H9 (cell line): Measurements from ENCODE around the gene CYB5R2. TPM values are rescaled to one million over a fixed set of nuclear protein-coding genes. Genes with fewer than 3 reads are reported as not detected.

Source experiments
- DNase-seq: peaks from one replicate; pipeline ENCODE4 v3.0.0-alpha.2; 2017
- H2AFZ ChIP-seq: one replicate; pipeline ENCODE4 v1.6.1; 2013; ENCODE audit warnings: mild to moderate bottlenecking, low read length, control low read depth, moderate library complexity
- H2AK5ac ChIP-seq: 2 replicates; pipeline ENCODE4 v1.6.1; 2013; ENCODE audit warnings: low read length, control low read depth, mixed read lengths; ENCODE audit not compliant: insufficient read length
- H2BK120ac ChIP-seq: one replicate; pipeline ENCODE4 v1.6.1; 2013; ENCODE audit warnings: low read depth, mild to moderate bottlenecking, low read length, control low read depth, inconsistent platforms; ENCODE audit not compliant: poor library complexity, severe bottlenecking
- H2BK12ac ChIP-seq: 2 replicates; pipeline ENCODE4 v1.6.1; 2013; ENCODE audit warnings: low read length, control low read depth, mixed read lengths, low read depth; ENCODE audit not compliant: insufficient read length
- H2BK15ac ChIP-seq: 2 replicates; pipeline ENCODE4 v1.6.1; 2013; ENCODE audit warnings: low read depth, low read length, control low read depth
- H2BK20ac ChIP-seq: one replicate; pipeline ENCODE4 v1.6.1; 2013; ENCODE audit warnings: low read depth, mild to moderate bottlenecking, low read length, control low read depth, inconsistent platforms; ENCODE audit not compliant: poor library complexity, severe bottlenecking
- H2BK5ac ChIP-seq: 2 replicates; pipeline ENCODE4 v1.6.1; 2013; ENCODE audit warnings: low read length, control low read depth, mixed read lengths; ENCODE audit not compliant: insufficient read length
- H3K14ac ChIP-seq: 2 replicates; pipeline ENCODE4 v1.6.1; 2013; ENCODE audit warnings: low read length, control low read depth; ENCODE audit not compliant: insufficient read depth
- H3K18ac ChIP-seq: 2 replicates; pipeline ENCODE4 v1.6.1; 2013; ENCODE audit warnings: low read depth, mild to moderate bottlenecking, mixed read lengths, low read length, control low read depth; ENCODE audit not compliant: insufficient read length
- H3K23ac ChIP-seq: 2 replicates; pipeline ENCODE4 v1.6.1; 2013; ENCODE audit warnings: low read length, control low read depth, mixed read lengths, low read depth; ENCODE audit not compliant: insufficient read length
- H3K23me2 ChIP-seq: 2 replicates; pipeline ENCODE4 v1.6.1; 2013; ENCODE audit warnings: low read depth, mild to moderate bottlenecking, mixed read lengths, low read length, control low read depth; ENCODE audit not compliant: insufficient read length, poor library complexity, severe bottlenecking
- H3K27ac ChIP-seq: 2 replicates; pipeline ENCODE4 v1.5.1; 2013; ENCODE audit warnings: low read length, control low read depth, mixed read lengths, low read depth; ENCODE audit not compliant: insufficient read length
- H3K27me3 ChIP-seq: 2 replicates; pipeline ENCODE4 v1.6.1; 2013; ENCODE audit warnings: low read length, control low read depth, inconsistent platforms; ENCODE audit not compliant: insufficient read depth
- H3K4ac ChIP-seq: 2 replicates; pipeline ENCODE4 v1.6.1; 2013; ENCODE audit warnings: low read depth, mild to moderate bottlenecking, control low read depth, inconsistent platforms, low read length, moderate library complexity
- H3K4me1 ChIP-seq: 2 replicates; pipeline ENCODE4 v1.6.1; 2013; ENCODE audit warnings: low read length, control low read depth, inconsistent platforms; ENCODE audit not compliant: insufficient read depth
- H3K4me2 ChIP-seq: 2 replicates; pipeline ENCODE4 v1.6.1; 2013; ENCODE audit warnings: low read length, control low read depth, mixed read lengths; ENCODE audit not compliant: insufficient read length, insufficient read depth
- H3K56ac ChIP-seq: 2 replicates; pipeline ENCODE4 v1.6.1; 2013; ENCODE audit warnings: low read depth, mild to moderate bottlenecking, mixed read lengths, low read length, control low read depth; ENCODE audit not compliant: insufficient read length
- H3K79me1 ChIP-seq: 2 replicates; pipeline ENCODE4 v1.6.1; 2013; ENCODE audit warnings: low read depth, mild to moderate bottlenecking, moderate library complexity, low read length, control low read depth, inconsistent platforms; ENCODE audit not compliant: insufficient read depth, poor library complexity, severe bottlenecking
- H3K79me2 ChIP-seq: 2 replicates; pipeline ENCODE4 v1.6.1; 2013; ENCODE audit warnings: low read length, control low read depth, inconsistent platforms; ENCODE audit not compliant: insufficient read depth
- H3K9ac ChIP-seq: 2 replicates; pipeline ENCODE4 v1.6.1; 2013; ENCODE audit warnings: low read length, control low read depth, mixed read lengths; ENCODE audit not compliant: insufficient read length; ENCODE audit errors: extremely low read depth
- H3K9me3 ChIP-seq: one replicate; pipeline ENCODE4 v1.6.1; 2013; ENCODE audit warnings: low read depth, low read length, inconsistent platforms; ENCODE audit not compliant: control insufficient read depth
- H3T11ph ChIP-seq: one replicate; pipeline ENCODE4 v1.6.1; 2013; ENCODE audit warnings: mild to moderate bottlenecking, low read length, control low read depth, inconsistent platforms
- H4K20me1 ChIP-seq: one replicate; pipeline ENCODE4 v1.6.1; 2013; ENCODE audit not compliant: control insufficient read depth, insufficient read length, insufficient read depth
- H4K5ac ChIP-seq: 2 replicates; pipeline ENCODE4 v1.6.1; 2013; ENCODE audit warnings: low read depth, mild to moderate bottlenecking, mixed read lengths, low read length, control low read depth; ENCODE audit not compliant: insufficient read length
- H4K8ac ChIP-seq: replicated peaks from 2 replicates; pipeline ENCODE4 v1.6.1; 2013; ENCODE audit warnings: low read length, control low read depth, mixed read lengths, low read depth; ENCODE audit not compliant: insufficient read length
- H4K91ac ChIP-seq: 2 replicates; pipeline ENCODE4 v1.6.1; 2013; ENCODE audit warnings: low read depth, mild to moderate bottlenecking, moderate library complexity, mixed read lengths, low read length, control low read depth; ENCODE audit not compliant: insufficient read length
- H3K27ac Mint-ChIP-seq, 3 experiments: 2 replicates in 2 of 3; 3 replicates in 1 of 3; pipeline ENCODE4 v1.8.0; 2020 to 2021; ENCODE audit warnings: mixed read lengths in 3 of 3, mild to moderate bottlenecking in 1 of 3, moderate library complexity in 1 of 3
- H3K27me3 Mint-ChIP-seq: 2 replicates; pipeline ENCODE4 v1.8.0; 2021; ENCODE audit warnings: low read depth, mild to moderate bottlenecking, moderate library complexity, mixed read lengths
- H3K36me3 Mint-ChIP-seq, 3 experiments: 2 replicates in 2 of 3; 3 replicates in 1 of 3; pipeline ENCODE4 v1.8.0; 2020 to 2021; ENCODE audit warnings: low read depth in 3 of 3, mixed read lengths in 3 of 3; ENCODE audit not compliant: insufficient read depth in 1 of 3
- H3K4me1 Mint-ChIP-seq, 2 experiments: 2 replicates each; pipeline ENCODE4 v1.8.0; 2020; ENCODE audit warnings: mixed read lengths in 2 of 2
- H3K4me3 Mint-ChIP-seq, 2 experiments: 2 replicates in 1 of 2; 3 replicates in 1 of 2; pipeline ENCODE4 v1.8.0; 2020 to 2021; ENCODE audit warnings: mild to moderate bottlenecking in 2 of 2, mixed read lengths in 2 of 2, moderate library complexity in 1 of 2
- H3K9me3 Mint-ChIP-seq, 2 experiments: 2 replicates in 1 of 2; 3 replicates in 1 of 2; pipeline ENCODE4 v1.8.0; 2020; ENCODE audit warnings: mild to moderate bottlenecking in 2 of 2, mixed read lengths in 2 of 2, moderate library complexity in 1 of 2
- CTCF ChIP-seq: fragments of 200-600 bp; sonication (generic); conservative IDR thresholded peaks from 3 replicates; pipeline ENCODE4 v1.8.0; 2021; ENCODE audit warnings: antibody characterized with exemption, mild to moderate bottlenecking
- WGBS: extraction: QIAGEN DNeasy Blood & Tissue Kit; methylation state at CpG from one replicate; pipeline ENCODE4 v1.1.7; 2013; ENCODE audit warnings: missing lambda C conversion rate, low lambda C conversion rate, mixed read lengths; ENCODE audit not compliant: insufficient read length; ENCODE audit errors: extremely low coverage; 5-methylcytosine and 5-hydroxymethylcytosine counted together
- total RNA-seq: library from RNA; stranded (reverse); gene quantifications from 2 replicates; pipeline ENCODE4 v1.2.1, GENCODE V29; 2021

CYB5R2 gene
- total RNA-seq, 1 experiment from 2014 or later: 44.5 TPM

GRCh38 chr11:7686761-7687160 lies 13.5 kb upstream of the CYB5R2 start:
- H3K23ac ChIP-seq: no peak overlapping the region
- no peak overlapping the region for H3K18ac ChIP-seq
- H3K27ac ChIP-seq: no peak overlapping the region
- no peak overlapping the region for H4K91ac ChIP-seq
- Mint-ChIP-seq H3K4me3 (no peak overlapping the region), H3K27ac (no peak overlapping the region), H3K4me1 (peaks cover 23 to 25% of the 10 kb centered on the region in 2 experiments), H3K9me3 (no peaks in the 10 kb centered on the region), H3K36me3 (no peaks in the 10 kb centered on the region), H3K27me3 (peaks cover 2% of the 10 kb centered on the region; the same call in 1 of the 2 replicates)
- no peak overlapping the region for H3T11ph ChIP-seq
- no peak overlapping the region for H2AK5ac ChIP-seq
- no CpG with 5 or more reads among the region's 4 CpGs for WGBS
- H3K4me2 ChIP-seq: no peak overlapping the region
- no peak overlapping the region for H2BK12ac ChIP-seq
- no peaks in the 10 kb centered on the region for H3K79me2 ChIP-seq
- H3K27me3 ChIP-seq: no peaks in the 10 kb centered on the region; the same call in 1 of the 2 replicates
- no peak overlapping the region for H3K4ac ChIP-seq
- no peak overlapping the region for H4K8ac ChIP-seq
- H3K4me1 ChIP-seq: no peaks in the 10 kb centered on the region
- H2BK15ac ChIP-seq: no peak overlapping the region
- TF ChIP-seq CTCF: no peak
- H3K56ac ChIP-seq: no peak overlapping the region
- no peak overlapping the region for H2BK120ac ChIP-seq
- no peak overlapping the region for H2BK5ac ChIP-seq
- H3K23me2 ChIP-seq: no peaks in the 10 kb centered on the region
- no peak overlapping the region for H2AFZ ChIP-seq
- no peaks in the 10 kb centered on the region for H3K79me1 ChIP-seq
- no peak overlapping the region for H2BK20ac ChIP-seq
- H4K20me1 ChIP-seq: no peaks in the 10 kb centered on the region
- no peaks in the 10 kb centered on the region for H3K9me3 ChIP-seq
- no peak overlapping the region for H3K9ac ChIP-seq
- no peak for DNase-seq
- H4K5ac ChIP-seq: no peak overlapping the region
- H3K14ac ChIP-seq: no peak overlapping the region
